Prostate gland (tissue), 2 donors: ENCODE results near the gene AUTS2.

Experiments
- POLR2A ChIP-seq: fragments of 450-650 bp; IDR thresholded peaks from one replicate; pipeline ENCODE4 v1.6.1; 2016; ENCODE audit warnings: antibody characterized with exemption, mild to moderate bottlenecking
- POLR2AphosphoS5 ChIP-seq: sonication (generic); formaldehyde crosslinking; IDR thresholded peaks from one replicate; pipeline ENCODE4 v1.6.1; 2017; ENCODE audit warnings: antibody characterized with exemption
- TF ChIP-seq, protein P1 (sequence below), 4 experiments: fragments of 200-600 bp in 2 of 4; fragments of 450-650 bp in 2 of 4; sonication (generic) in 2 of 4; IDR thresholded peaks; 1 replicate in 3 of 4; 2 replicates in 1 of 4; pipeline ENCODE4 v1.5.1; 2016 to 2019; ENCODE audit warnings: antibody characterized with exemption in 4 of 4, mild to moderate bottlenecking in 2 of 4, moderate library complexity in 2 of 4

DNA sequence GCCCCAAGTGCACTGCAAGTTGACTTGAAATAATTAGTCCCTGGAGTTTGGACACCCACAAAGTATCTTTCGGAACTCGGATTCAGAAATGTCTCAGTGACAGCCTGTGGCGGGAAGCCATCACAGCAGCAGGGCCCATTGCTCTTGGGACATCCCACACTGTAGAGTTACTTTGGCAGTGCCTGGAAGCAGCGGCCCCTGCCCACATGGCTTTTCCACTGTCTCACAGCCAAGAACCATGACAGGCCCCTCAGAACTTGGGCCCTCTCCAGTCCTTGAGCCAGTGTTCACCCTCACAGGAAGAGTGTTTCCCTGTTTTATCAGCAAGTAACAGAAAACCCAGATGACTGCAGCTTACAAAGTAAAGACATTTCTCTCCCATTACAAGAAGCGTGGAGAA is 1056.7 kb downstream of the AUTS2 start:
- TF ChIP-seq, protein P1, sequence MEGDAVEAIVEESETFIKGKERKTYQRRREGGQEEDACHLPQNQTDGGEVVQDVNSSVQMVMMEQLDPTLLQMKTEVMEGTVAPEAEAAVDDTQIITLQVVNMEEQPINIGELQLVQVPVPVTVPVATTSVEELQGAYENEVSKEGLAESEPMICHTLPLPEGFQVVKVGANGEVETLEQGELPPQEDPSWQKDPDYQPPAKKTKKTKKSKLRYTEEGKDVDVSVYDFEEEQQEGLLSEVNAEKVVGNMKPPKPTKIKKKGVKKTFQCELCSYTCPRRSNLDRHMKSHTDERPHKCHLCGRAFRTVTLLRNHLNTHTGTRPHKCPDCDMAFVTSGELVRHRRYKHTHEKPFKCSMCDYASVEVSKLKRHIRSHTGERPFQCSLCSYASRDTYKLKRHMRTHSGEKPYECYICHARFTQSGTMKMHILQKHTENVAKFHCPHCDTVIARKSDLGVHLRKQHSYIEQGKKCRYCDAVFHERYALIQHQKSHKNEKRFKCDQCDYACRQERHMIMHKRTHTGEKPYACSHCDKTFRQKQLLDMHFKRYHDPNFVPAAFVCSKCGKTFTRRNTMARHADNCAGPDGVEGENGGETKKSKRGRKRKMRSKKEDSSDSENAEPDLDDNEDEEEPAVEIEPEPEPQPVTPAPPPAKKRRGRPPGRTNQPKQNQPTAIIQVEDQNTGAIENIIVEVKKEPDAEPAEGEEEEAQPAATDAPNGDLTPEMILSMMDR (IDR thresholded peaks at IDR 0.05): no peak
- TF ChIP-seq POLR2AphosphoS5 (no peak), POLR2A (no peak)
